ENCODE results near the gene SORL1. TPM values are rescaled to one million over a fixed set of nuclear protein-coding genes. Genes with fewer than 3 reads are reported as not detected.

Gene SORL1
- total RNA-seq, 2 donors from 2014 or later, result 66.1 to 121 TPM

- Histone ChIP-seq H3K4me3 (no peak overlapping the region), H3K27ac (no peak overlapping the region), H3K9me3 (no peaks in the 10 kb centered on the region), H3K27me3 (no peaks in the 10 kb centered on the region), H3K4me1 (no peaks in the 10 kb centered on the region), H3K9ac (ENCODE audit: low read depth in 2 of 2, low read length in 2 of 2) (no peak overlapping the region), H3K36me3 (no peaks in the 10 kb centered on the region)
- no peak for DNase-seq
- no peak for TF ChIP-seq CTCF (IDR thresholded peaks at IDR 0.05)
- intact Hi-C loops (cut with DNase I), result no loop called here
Observed at GRCh38 chr11:121455115-121455514, 3.0 kb downstream of the SORL1 start.

GRCh38 chr11:121456151-121456550, 4.0 kb downstream of the SORL1 start:
- no peak overlapping the region for H3K9ac ChIP-seq (ENCODE audit: low read depth in 2 of 2, low read length in 2 of 2)
- no peak overlapping the region for H3K27ac ChIP-seq
- H3K27me3 ChIP-seq, result no peaks in the 10 kb centered on the region
- no peak overlapping the region for H3K4me3 ChIP-seq
- DNase-seq, result no peak
- no peak for TF ChIP-seq CTCF (IDR thresholded peaks at IDR 0.05)
- intact Hi-C loops (cut with DNase I), result no loop called here
- no peaks in the 10 kb centered on the region for H3K9me3 ChIP-seq
- H3K36me3 ChIP-seq, result no peaks in the 10 kb centered on the region
- no peaks in the 10 kb centered on the region for H3K4me1 ChIP-seq

- Histone ChIP-seq H3K4me3 (no peak overlapping the region), H3K4me1 (no peaks in the 10 kb centered on the region), H3K36me3 (no peaks in the 10 kb centered on the region), H3K9me3 (no peaks in the 10 kb centered on the region), H3K9ac (ENCODE audit: low read depth in 2 of 2, low read length in 2 of 2) (no peak overlapping the region), H3K27ac (no peak overlapping the region), H3K27me3 (no peaks in the 10 kb centered on the region)
- intact Hi-C loops (cut with DNase I), result no loop called here
- DNase-seq, result no peak
- TF ChIP-seq CTCF (IDR thresholded peaks at IDR 0.05), result no peak
Observed at GRCh38 chr11:121456816-121457431, 4.8 kb downstream of the SORL1 start.

- Histone ChIP-seq H3K4me1 (no peaks in the 10 kb centered on the region), H3K27ac (no peak overlapping the region), H3K4me3 (no peak overlapping the region), H3K9me3 (no peaks in the 10 kb centered on the region), H3K9ac (ENCODE audit: low read depth in 2 of 2, low read length in 2 of 2) (no peak overlapping the region), H3K27me3 (no peaks in the 10 kb centered on the region), H3K36me3 (no peaks in the 10 kb centered on the region)
- DNase-seq, result no peak
- TF ChIP-seq CTCF (IDR thresholded peaks at IDR 0.05), result no peak
- intact Hi-C loops (cut with DNase I), result no loop called here
Observed at GRCh38 chr11:121458551-121458950, 6.4 kb downstream of the SORL1 start.

GRCh38 chr11:121459413-121460017, 7.4 kb downstream of the SORL1 start:
- Histone ChIP-seq H3K9ac (ENCODE audit: low read depth in 2 of 2, low read length in 2 of 2) (no peak overlapping the region), H3K4me1 (peaks cover 2% of the 10 kb centered on the region), H3K4me3 (no peak overlapping the region), H3K36me3 (no peaks in the 10 kb centered on the region), H3K27me3 (no peaks in the 10 kb centered on the region), H3K9me3 (no peaks in the 10 kb centered on the region), H3K27ac (no peak overlapping the region)
- TF ChIP-seq CTCF (IDR thresholded peaks at IDR 0.05), result no peak
- no peak for DNase-seq
- intact Hi-C loops (cut with DNase I), result no loop called here

Measured in colonic mucosa (tissue), 4 donors.